SJCRH30 (cell line): ENCODE measurements around the gene SNRK. TPM values are rescaled to one million over a fixed set of nuclear protein-coding genes. Genes with fewer than 3 reads are reported as not detected.

Source experiments
- DNase-seq, 2 experiments: peaks; one replicate each; pipeline ENCODE4 v3.0.0-alpha.2; 2015 to 2020
- H3K27ac ChIP-seq: fragments of 250-450 bp; sonication (Bioruptor Pico); 2 replicates; pipeline ENCODE4 v1.5.1; 2020; ENCODE audit warnings: mild to moderate bottlenecking, moderate library complexity
- H3K27me3 ChIP-seq: fragments of 250-450 bp; sonication (Bioruptor Pico); 2 replicates; pipeline ENCODE4 v1.5.1; 2020; ENCODE audit warnings: mild to moderate bottlenecking, moderate library complexity
- H3K36me3 ChIP-seq: fragments of 250-450 bp; sonication (Bioruptor Pico); 2 replicates; pipeline ENCODE4 v1.5.1; 2020; ENCODE audit warnings: mild to moderate bottlenecking, moderate library complexity
- H3K4me1 ChIP-seq: fragments of 250-450 bp; sonication (Bioruptor Pico); 2 replicates; pipeline ENCODE4 v1.5.1; 2020; ENCODE audit warnings: mild to moderate bottlenecking, moderate library complexity
- H3K4me3 ChIP-seq: fragments of 250-450 bp; sonication (Bioruptor Pico); 2 replicates; pipeline ENCODE4 v1.5.1; 2020; ENCODE audit warnings: mild to moderate bottlenecking, moderate library complexity
- H3K9me3 ChIP-seq: fragments of 250-450 bp; sonication (Bioruptor Pico); replicated peaks from 2 replicates; pipeline ENCODE4 v1.5.1; 2020; ENCODE audit warnings: mild to moderate bottlenecking, moderate library complexity
- total RNA-seq: library from RNA; depleted of rRNA; stranded (reverse); fragments of >200 nt; shearing (Covaris generic); gene quantifications from 2 replicates; pipeline ENCODE4 v1.2.3, GENCODE V29; 2014; rRNA removed

The SNRK gene
- total RNA-seq, 1 experiment from 2014 or later = 12.6 TPM

DNA sequence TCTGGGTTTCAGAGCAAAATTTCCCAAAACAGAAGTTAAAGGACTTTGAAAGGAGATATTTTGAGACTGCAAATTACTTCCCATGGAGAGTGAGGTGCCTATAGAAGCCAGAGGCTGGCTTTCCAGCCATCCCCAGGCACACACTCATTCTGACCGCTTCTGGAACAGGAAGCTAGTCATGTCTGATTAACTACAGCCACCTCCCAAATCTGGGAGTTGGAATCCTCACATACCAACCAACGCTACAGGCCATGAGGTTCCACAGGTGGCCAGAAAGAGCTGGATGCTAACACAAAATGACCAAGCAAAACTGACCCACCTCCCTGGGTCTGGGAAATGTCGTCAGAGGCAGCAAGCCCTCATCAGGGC, 87.2 kb downstream of the SNRK start:
- H3K36me3 ChIP-seq = no peaks in the 10 kb centered on the region
- no peaks in the 10 kb centered on the region for H3K4me1 ChIP-seq
- H3K9me3 ChIP-seq = no peaks in the 10 kb centered on the region
- no peaks in the 10 kb centered on the region for H3K27me3 ChIP-seq
- H3K4me3 ChIP-seq = no peak overlapping the region
- DNase-seq = no peak
- no peak overlapping the region for H3K27ac ChIP-seq

- Histone ChIP-seq H3K4me3 (no peak overlapping the region), H3K27ac (no peak overlapping the region), H3K27me3 (no peaks in the 10 kb centered on the region), H3K4me1 (no peaks in the 10 kb centered on the region), H3K9me3 (no peaks in the 10 kb centered on the region), H3K36me3 (no peaks in the 10 kb centered on the region)
- DNase-seq = peak; percentile 8 to 38
Measured at GRCh38 chr3:43378066-43378935, 92.0 kb downstream of the SNRK start.

GRCh38 chr3:43379343-43379742, 93.0 kb downstream of the SNRK start:
- H3K36me3 ChIP-seq = no peaks in the 10 kb centered on the region
- H3K4me3 ChIP-seq = no peak overlapping the region
- H3K27me3 ChIP-seq = no peaks in the 10 kb centered on the region
- H3K4me1 ChIP-seq = no peaks in the 10 kb centered on the region
- no peaks in the 10 kb centered on the region for H3K9me3 ChIP-seq
- no peak for DNase-seq
- no peak overlapping the region for H3K27ac ChIP-seq

GRCh38 chr3:43388175-43388574, 101.8 kb downstream of the SNRK start:
- no peaks in the 10 kb centered on the region for H3K36me3 ChIP-seq
- H3K27ac ChIP-seq = no peak overlapping the region
- H3K4me3 ChIP-seq = no peak overlapping the region
- H3K9me3 ChIP-seq = no peaks in the 10 kb centered on the region
- no peak for DNase-seq
- H3K4me1 ChIP-seq = no peaks in the 10 kb centered on the region
- no peaks in the 10 kb centered on the region for H3K27me3 ChIP-seq

- no peaks in the 10 kb centered on the region for H3K9me3 ChIP-seq
- H3K27me3 ChIP-seq = no peaks in the 10 kb centered on the region
- DNase-seq = no peak
- no peak overlapping the region for H3K27ac ChIP-seq
- no peaks in the 10 kb centered on the region for H3K36me3 ChIP-seq
- H3K4me3 ChIP-seq = no peak overlapping the region
- no peaks in the 10 kb centered on the region for H3K4me1 ChIP-seq
Measured at GRCh38 chr3:43388915-43389314, 102.6 kb downstream of the SNRK start.

DNA sequence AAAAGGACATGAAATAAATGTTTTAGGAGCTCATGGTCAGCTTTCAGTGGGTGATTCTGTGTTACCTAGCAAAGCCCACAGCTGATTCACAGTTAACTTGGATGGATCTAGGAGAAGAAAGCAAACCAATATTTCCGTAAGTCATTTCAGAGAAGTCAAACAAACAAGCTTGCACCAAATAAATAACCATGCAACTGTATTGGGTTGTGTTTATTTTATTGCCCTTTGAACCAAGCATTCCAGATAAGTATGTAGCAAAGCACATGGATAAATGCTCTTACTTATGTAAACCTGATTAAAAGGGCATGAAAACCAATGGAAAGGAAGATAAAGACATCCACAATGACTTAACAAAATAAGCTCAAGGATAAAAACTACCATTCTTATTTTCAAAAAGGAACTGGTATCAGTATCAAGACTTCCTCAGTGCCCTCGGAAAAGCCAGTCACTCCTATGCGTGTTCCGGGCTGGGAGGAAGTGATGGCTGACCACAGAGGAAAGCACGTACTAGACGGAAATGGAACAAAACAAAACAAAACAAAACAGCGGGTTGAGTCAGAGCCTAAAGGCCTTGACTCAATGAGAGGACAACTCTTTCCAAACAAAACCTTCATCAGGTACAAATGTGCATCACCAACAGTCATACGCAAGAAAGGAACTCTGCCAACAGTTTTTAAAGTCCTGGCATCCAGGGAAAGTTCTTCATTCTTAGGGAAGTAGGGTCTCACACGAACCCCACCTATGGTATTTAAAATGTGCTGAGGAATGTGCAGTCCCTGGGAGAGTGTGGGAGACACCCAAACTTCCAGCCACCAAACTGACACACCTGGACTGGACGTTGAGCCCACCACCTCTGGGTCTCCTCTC, 103.3 kb downstream of the SNRK start:
- H3K27me3 ChIP-seq = no peaks in the 10 kb centered on the region
- H3K9me3 ChIP-seq = no peaks in the 10 kb centered on the region
- no peak overlapping the region for H3K4me3 ChIP-seq
- no peak for DNase-seq
- no peaks in the 10 kb centered on the region for H3K36me3 ChIP-seq
- H3K4me1 ChIP-seq = no peaks in the 10 kb centered on the region
- no peak overlapping the region for H3K27ac ChIP-seq

DNA sequence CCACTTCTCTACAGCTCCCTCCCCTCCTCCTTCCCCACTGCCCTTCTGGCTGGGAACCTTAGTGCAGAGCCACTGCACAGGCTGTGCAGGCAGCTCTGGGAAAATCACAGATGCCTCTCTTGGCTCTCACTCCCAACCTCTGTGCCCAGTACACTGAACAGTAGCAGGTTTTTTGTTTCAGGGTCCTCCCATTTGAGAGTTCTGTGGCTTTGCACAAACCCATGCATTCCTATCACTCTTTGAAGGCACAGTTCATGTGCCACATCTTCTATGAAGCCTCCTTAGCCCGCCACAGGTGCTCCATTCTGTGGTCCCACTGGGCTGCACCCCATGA, 103.9 kb downstream of the SNRK start:
- H3K4me1 ChIP-seq = no peaks in the 10 kb centered on the region
- DNase-seq = no peak
- no peak overlapping the region for H3K27ac ChIP-seq
- no peaks in the 10 kb centered on the region for H3K36me3 ChIP-seq
- H3K9me3 ChIP-seq = no peaks in the 10 kb centered on the region
- no peaks in the 10 kb centered on the region for H3K27me3 ChIP-seq
- no peak overlapping the region for H3K4me3 ChIP-seq

- Histone ChIP-seq H3K36me3 (no peaks in the 10 kb centered on the region), H3K27ac (no peak overlapping the region), H3K27me3 (no peaks in the 10 kb centered on the region), H3K4me3 (no peak overlapping the region), H3K9me3 (no peaks in the 10 kb centered on the region), H3K4me1 (no peaks in the 10 kb centered on the region)
- DNase-seq = no peak
Measured at GRCh38 chr3:43391621-43392020, 105.3 kb downstream of the SNRK start.

GRCh38 chr3:43394041-43394554, 107.8 kb downstream of the SNRK start:
- H3K4me3 ChIP-seq = no peak overlapping the region
- no peaks in the 10 kb centered on the region for H3K9me3 ChIP-seq
- no peaks in the 10 kb centered on the region for H3K36me3 ChIP-seq
- DNase-seq = no peak
- H3K27me3 ChIP-seq = no peaks in the 10 kb centered on the region
- H3K27ac ChIP-seq = no peak overlapping the region
- no peaks in the 10 kb centered on the region for H3K4me1 ChIP-seq

- Histone ChIP-seq H3K27me3 (no peaks in the 10 kb centered on the region), H3K4me3 (no peak overlapping the region), H3K4me1 (no peaks in the 10 kb centered on the region), H3K36me3 (no peaks in the 10 kb centered on the region), H3K27ac (no peak overlapping the region), H3K9me3 (no peaks in the 10 kb centered on the region)
- DNase-seq = no peak
Measured at GRCh38 chr3:43399034-43399433, 112.7 kb downstream of the SNRK start.

GRCh38 chr3:43400167-43400566, 113.8 kb downstream of the SNRK start:
- Histone ChIP-seq H3K4me3 (no peak overlapping the region), H3K36me3 (no peaks in the 10 kb centered on the region), H3K4me1 (no peaks in the 10 kb centered on the region), H3K27ac (no peak overlapping the region), H3K9me3 (no peaks in the 10 kb centered on the region), H3K27me3 (no peaks in the 10 kb centered on the region)
- no peak for DNase-seq

Other genes with a start within 250 kb of the SNRK start
- gene POMGNT2, start 180.5 kb upstream of the SNRK start, total RNA-seq = 1.3 and 1.8 TPM in 2 replicates